GM18858 (cell line): ENCODE measurements around the gene ZNF426.

Experiments
- ATAC-seq: cut with Tn5 transposase; IDR thresholded peaks from one replicate; pipeline ENCODE4 v1.9.1; 2021; ENCODE audit not compliant: unreplicated experiment

Gene ZNF426

DNA sequence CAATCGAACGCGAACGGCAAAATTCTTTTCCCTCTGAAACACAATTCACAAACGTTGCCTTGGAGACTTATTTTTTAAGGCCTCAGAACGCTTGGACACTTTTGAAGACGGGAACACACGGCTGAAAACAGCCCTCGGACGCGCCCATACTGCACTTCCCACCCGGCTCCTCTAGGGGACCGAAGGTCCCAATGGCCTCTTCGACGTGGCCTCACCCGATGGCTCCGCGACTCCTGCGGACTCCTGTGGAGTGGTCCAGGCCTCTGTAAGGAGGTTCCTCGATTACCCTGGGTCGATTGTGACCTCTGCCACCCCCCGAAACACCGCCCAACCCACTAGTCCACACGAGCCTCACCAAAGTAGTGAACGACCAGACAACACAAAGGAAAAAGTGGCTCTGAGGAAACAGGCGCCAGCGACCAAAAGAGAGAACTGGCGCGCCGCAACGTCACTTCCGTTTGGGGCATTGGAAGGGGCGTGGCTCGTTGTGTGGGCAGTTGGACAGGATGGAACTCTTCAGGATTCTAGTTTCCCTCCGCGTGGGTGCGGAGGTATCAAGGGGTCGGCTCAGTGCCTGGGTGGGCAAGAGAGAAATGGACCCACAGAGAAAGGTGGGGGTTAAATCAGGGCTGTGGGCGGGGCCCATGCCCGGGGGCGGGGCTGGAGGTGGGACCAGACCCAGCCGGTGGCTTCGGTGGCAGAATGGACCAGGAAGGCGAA, 40.1 kb downstream of the ZNF426 start, which contains the start of gene ZNF560:
Gene ZNF560, minus strand, starts transcription at position 434 of the 720 bp plus-strand sequence. CDS start 23,303 bp downstream, outside the sequence.
- ATAC-seq = no peak

- no peak for ATAC-seq
These were observed 44.3 kb downstream of the ZNF426 start for GRCh38 chr19:9494096-9494495.

GRCh38 chr19:9487016-9487415, 51.4 kb downstream of the ZNF426 start:
- ATAC-seq = no peak

DNA sequence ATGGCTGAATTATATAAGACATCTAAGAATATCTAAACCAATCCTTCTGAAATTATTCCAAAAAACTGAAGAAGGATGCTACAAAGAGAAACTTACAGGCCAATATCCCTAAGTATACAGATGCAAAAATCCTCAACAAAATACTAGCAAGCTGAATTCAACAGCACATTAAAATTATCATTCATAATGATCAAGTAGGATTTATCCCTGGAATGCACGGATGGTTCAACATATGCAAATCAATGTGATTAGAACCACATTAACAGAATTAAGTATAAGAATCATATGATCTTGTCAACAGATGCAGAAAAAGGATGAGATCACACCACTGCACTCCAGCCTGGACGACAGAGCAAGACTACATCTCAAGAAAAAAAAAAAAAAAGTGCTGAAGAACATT, 53.3 kb downstream of the ZNF426 start:
- no peak for ATAC-seq

DNA sequence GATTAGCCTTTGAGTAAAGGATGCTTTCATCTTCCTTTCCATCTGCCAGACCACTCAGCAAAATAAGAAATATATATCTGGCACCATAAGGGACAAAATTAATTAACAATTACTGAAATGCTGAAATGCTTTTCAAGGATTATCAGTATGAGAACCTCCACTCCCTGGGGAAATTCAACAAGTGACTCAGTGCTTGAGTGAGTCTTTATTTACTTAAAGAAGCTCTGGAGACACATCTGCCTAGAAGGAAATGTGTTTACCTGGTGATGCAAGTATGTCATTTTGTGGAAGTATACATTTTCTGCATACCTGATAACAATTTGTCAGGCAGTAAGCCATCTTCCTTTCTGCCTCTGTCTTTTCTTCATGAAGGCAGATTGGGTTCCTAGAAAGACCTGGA, 63.5 kb downstream of the ZNF426 start:
- no peak for ATAC-seq
